ENCODE results near the gene GALNT17. TPM values are rescaled to one million over a fixed set of nuclear protein-coding genes. Genes with fewer than 3 reads are reported as not detected.

GALNT17 gene
- total RNA-seq, 1 donor from 2014 or later = not detected

- DNase-seq (ENCODE audit: low read depth) (no peak), FAIRE-seq (no peak)
These were observed 307.4 kb downstream of the GALNT17 start for GRCh38 chr7:71439321-71439720.

GRCh38 chr7:71442492-71443190 is 310.7 kb downstream of the GALNT17 start:
- TF ChIP-seq CTCF (IDR thresholded peaks at IDR 0.05; ENCODE audit: insufficient read depth, low read length, severe bottlenecking) = no peak
- Histone ChIP-seq H3K36me3 (ENCODE audit: control insufficient read depth, insufficient read depth, low read length) (no peaks in the 10 kb centered on the region), H3K27me3 (ENCODE audit: control insufficient read depth, insufficient read depth, low read length) (no peaks in the 10 kb centered on the region), H3K4me3 (ENCODE audit: low read depth, low read length) (no peak overlapping the region)
- no peak for DNase-seq (ENCODE audit: low read depth)
- FAIRE-seq = no peak

More at GRCh38 chr7:71439321-71439720, 307.4 kb downstream of the GALNT17 start:
- Histone ChIP-seq H3K27me3 (ENCODE audit: control insufficient read depth, insufficient read depth, low read length) (no peaks in the 10 kb centered on the region), H3K36me3 (ENCODE audit: control insufficient read depth, insufficient read depth, low read length) (no peaks in the 10 kb centered on the region), H3K4me3 (ENCODE audit: low read depth, low read length) (no peak overlapping the region)
- TF ChIP-seq CTCF (IDR thresholded peaks at IDR 0.05; ENCODE audit: insufficient read depth, low read length, severe bottlenecking) = no peak

GRCh38 chr7:71443191-71443530 is 311.2 kb downstream of the GALNT17 start:
- H3K4me3 ChIP-seq (ENCODE audit: low read depth, low read length) = no peak overlapping the region
- no peaks in the 10 kb centered on the region for H3K27me3 ChIP-seq (ENCODE audit: control insufficient read depth, insufficient read depth, low read length)
- no peak for TF ChIP-seq CTCF (IDR thresholded peaks at IDR 0.05; ENCODE audit: insufficient read depth, low read length, severe bottlenecking)
- DNase-seq (ENCODE audit: low read depth) (no peak), FAIRE-seq (no peak)
- H3K36me3 ChIP-seq (ENCODE audit: control insufficient read depth, insufficient read depth, low read length) = no peaks in the 10 kb centered on the region

- no peak for FAIRE-seq
- TF ChIP-seq CTCF (IDR thresholded peaks at IDR 0.05; ENCODE audit: insufficient read depth, low read length, severe bottlenecking) = no peak
- H3K4me3 ChIP-seq (ENCODE audit: low read depth, low read length) = no peak overlapping the region
These were observed 312.2 kb downstream of the GALNT17 start for GRCh38 chr7:71444130-71444529.

GRCh38 chr7:71453630-71454029 is 321.7 kb downstream of the GALNT17 start:
- FAIRE-seq (no peak), DNase-seq (ENCODE audit: low read depth) (no peak)
- Histone ChIP-seq H3K36me3 (ENCODE audit: control insufficient read depth, insufficient read depth, low read length) (no peaks in the 10 kb centered on the region), H3K27me3 (ENCODE audit: control insufficient read depth, insufficient read depth, low read length) (no peaks in the 10 kb centered on the region), H3K4me3 (ENCODE audit: low read depth, low read length) (no peak overlapping the region)
- TF ChIP-seq CTCF (IDR thresholded peaks at IDR 0.05; ENCODE audit: insufficient read depth, low read length, severe bottlenecking) = no peak

More at GRCh38 chr7:71444130-71444529, 312.2 kb downstream of the GALNT17 start:
- Histone ChIP-seq H3K36me3 (ENCODE audit: control insufficient read depth, insufficient read depth, low read length) (no peaks in the 10 kb centered on the region), H3K27me3 (ENCODE audit: control insufficient read depth, insufficient read depth, low read length) (no peaks in the 10 kb centered on the region)
- no peak for DNase-seq (ENCODE audit: low read depth)

GRCh38 chr7:71454981-71455380 is 323.0 kb downstream of the GALNT17 start:
- TF ChIP-seq CTCF (IDR thresholded peaks at IDR 0.05; ENCODE audit: insufficient read depth, low read length, severe bottlenecking) = no peak
- Histone ChIP-seq H3K27me3 (ENCODE audit: control insufficient read depth, insufficient read depth, low read length) (no peaks in the 10 kb centered on the region), H3K36me3 (ENCODE audit: control insufficient read depth, insufficient read depth, low read length) (no peaks in the 10 kb centered on the region), H3K4me3 (ENCODE audit: low read depth, low read length) (no peak overlapping the region)
- FAIRE-seq (no peak), DNase-seq (ENCODE audit: low read depth) (no peak)

All from bronchial epithelial cell (primary cell).